ENCODE results near the gene SKIDA1.

The SKIDA1 gene

GRCh38 chr10:21517134-21518031, 8.1 kb downstream of the SKIDA1 start:
- DNase-seq (ENCODE audit: low read depth) = peak; percentile 68

GRCh38 chr10:21516242-21517131, 9.0 kb downstream of the SKIDA1 start:
- DNase-seq (ENCODE audit: low read depth) = peak; percentile 78

GRCh38 chr10:21515361-21516241, 9.9 kb downstream of the SKIDA1 start:
- no peak for DNase-seq (ENCODE audit: low read depth)

GRCh38 chr10:21514818-21515351, 10.6 kb downstream of the SKIDA1 start:
- no peak for DNase-seq (ENCODE audit: low read depth)

GRCh38 chr10:21514129-21514817, 11.2 kb downstream of the SKIDA1 start:
- DNase-seq (ENCODE audit: low read depth) = no peak

- DNase-seq (ENCODE audit: low read depth) = no peak
Observed at GRCh38 chr10:21513405-21513788, 12.1 kb downstream of the SKIDA1 start.

- no peak for DNase-seq (ENCODE audit: low read depth)
Observed at GRCh38 chr10:21512573-21513404, 12.7 kb downstream of the SKIDA1 start.

GRCh38 chr10:21511946-21512572, 13.4 kb downstream of the SKIDA1 start:
- no peak for DNase-seq (ENCODE audit: low read depth)

- DNase-seq (ENCODE audit: low read depth) = no peak
Observed at GRCh38 chr10:21511095-21511570, 14.3 kb downstream of the SKIDA1 start.

- DNase-seq (ENCODE audit: low read depth) = peak; percentile 35
Observed at GRCh38 chr10:21510241-21511094, 15.0 kb downstream of the SKIDA1 start.

- DNase-seq (ENCODE audit: low read depth) = no peak
Observed at GRCh38 chr10:21509341-21510240, 15.9 kb downstream of the SKIDA1 start.

- DNase-seq (ENCODE audit: low read depth) = no peak
Observed at GRCh38 chr10:21508706-21509331, 16.7 kb downstream of the SKIDA1 start.

- DNase-seq (ENCODE audit: low read depth) = no peak
Observed at GRCh38 chr10:21507150-21507549, 18.3 kb downstream of the SKIDA1 start.

GRCh38 chr10:21506351-21506750, 19.1 kb downstream of the SKIDA1 start:
- no peak for DNase-seq (ENCODE audit: low read depth)

- DNase-seq (ENCODE audit: low read depth) = no peak
Observed at GRCh38 chr10:21505711-21506278, 19.7 kb downstream of the SKIDA1 start.

GRCh38 chr10:21503542-21503941, 21.9 kb downstream of the SKIDA1 start:
- no peak for DNase-seq (ENCODE audit: low read depth)

GRCh38 chr10:21502348-21502740, 23.1 kb downstream of the SKIDA1 start:
- no peak for DNase-seq (ENCODE audit: low read depth)

All from ELR (cell line).